Type B pancreatic cell (in vitro differentiated cells): ENCODE results near the gene BUD31. TPM values are rescaled to one million over a fixed set of nuclear protein-coding genes. Genes with fewer than 3 reads are reported as not detected.

Experiments
- DNase-seq: peaks from one replicate; pipeline ENCODE4 v3.0.0; 2021; ENCODE audit warnings: mixed read lengths; ENCODE audit not compliant: unreplicated experiment; ENCODE audit errors: extremely low spot score
- H3K27ac Mint-ChIP-seq: 2 replicates; pipeline ENCODE4 v1.8.0; 2021; ENCODE audit warnings: mild to moderate bottlenecking, mixed read lengths
- H3K27me3 Mint-ChIP-seq: 2 replicates; pipeline ENCODE4 v1.8.0; 2021; ENCODE audit warnings: mixed read lengths
- H3K36me3 Mint-ChIP-seq: 2 replicates; pipeline ENCODE4 v1.8.0; 2021; ENCODE audit warnings: mixed read lengths
- H3K4me1 Mint-ChIP-seq: one replicate; pipeline ENCODE4 v1.8.0; 2021; ENCODE audit warnings: mixed read lengths; ENCODE audit not compliant: unreplicated experiment
- H3K4me3 Mint-ChIP-seq: 2 replicates; pipeline ENCODE4 v1.8.0; 2021; ENCODE audit warnings: mild to moderate bottlenecking, mixed read lengths
- H3K9me3 Mint-ChIP-seq: 2 replicates; pipeline ENCODE4 v1.8.0; 2021; ENCODE audit warnings: mixed read lengths
- total RNA-seq: library from RNA; stranded (reverse); gene quantifications from 2 replicates; pipeline ENCODE4 v1.2.1, GENCODE V29; 2021; ENCODE audit warnings: low replicate concordance
- TF ChIP-seq, protein P1 (sequence below): fragments of 200-600 bp; sonication (generic); conservative IDR thresholded peaks from 2 replicates; pipeline ENCODE4 v1.5.0; 2021; ENCODE audit warnings: antibody characterized with exemption, mild to moderate bottlenecking

BUD31 gene
- total RNA-seq, 1 donor from 2014 or later = 102 TPM

- TF ChIP-seq, protein P1, sequence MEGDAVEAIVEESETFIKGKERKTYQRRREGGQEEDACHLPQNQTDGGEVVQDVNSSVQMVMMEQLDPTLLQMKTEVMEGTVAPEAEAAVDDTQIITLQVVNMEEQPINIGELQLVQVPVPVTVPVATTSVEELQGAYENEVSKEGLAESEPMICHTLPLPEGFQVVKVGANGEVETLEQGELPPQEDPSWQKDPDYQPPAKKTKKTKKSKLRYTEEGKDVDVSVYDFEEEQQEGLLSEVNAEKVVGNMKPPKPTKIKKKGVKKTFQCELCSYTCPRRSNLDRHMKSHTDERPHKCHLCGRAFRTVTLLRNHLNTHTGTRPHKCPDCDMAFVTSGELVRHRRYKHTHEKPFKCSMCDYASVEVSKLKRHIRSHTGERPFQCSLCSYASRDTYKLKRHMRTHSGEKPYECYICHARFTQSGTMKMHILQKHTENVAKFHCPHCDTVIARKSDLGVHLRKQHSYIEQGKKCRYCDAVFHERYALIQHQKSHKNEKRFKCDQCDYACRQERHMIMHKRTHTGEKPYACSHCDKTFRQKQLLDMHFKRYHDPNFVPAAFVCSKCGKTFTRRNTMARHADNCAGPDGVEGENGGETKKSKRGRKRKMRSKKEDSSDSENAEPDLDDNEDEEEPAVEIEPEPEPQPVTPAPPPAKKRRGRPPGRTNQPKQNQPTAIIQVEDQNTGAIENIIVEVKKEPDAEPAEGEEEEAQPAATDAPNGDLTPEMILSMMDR = no peak
- no peaks in the 10 kb centered on the region for H3K27me3 Mint-ChIP-seq
- H3K27ac Mint-ChIP-seq = no peak overlapping the region
- H3K36me3 Mint-ChIP-seq = peaks cover 10% of the 10 kb centered on the region
- H3K9me3 Mint-ChIP-seq = no peaks in the 10 kb centered on the region
- peaks cover 9% of the 10 kb centered on the region for H3K4me1 Mint-ChIP-seq
- no peak for DNase-seq
- H3K4me3 Mint-ChIP-seq = no peak overlapping the region
These were observed 13.0 kb upstream of the BUD31 start for GRCh38 chr7:99395616-99396327.

DNA sequence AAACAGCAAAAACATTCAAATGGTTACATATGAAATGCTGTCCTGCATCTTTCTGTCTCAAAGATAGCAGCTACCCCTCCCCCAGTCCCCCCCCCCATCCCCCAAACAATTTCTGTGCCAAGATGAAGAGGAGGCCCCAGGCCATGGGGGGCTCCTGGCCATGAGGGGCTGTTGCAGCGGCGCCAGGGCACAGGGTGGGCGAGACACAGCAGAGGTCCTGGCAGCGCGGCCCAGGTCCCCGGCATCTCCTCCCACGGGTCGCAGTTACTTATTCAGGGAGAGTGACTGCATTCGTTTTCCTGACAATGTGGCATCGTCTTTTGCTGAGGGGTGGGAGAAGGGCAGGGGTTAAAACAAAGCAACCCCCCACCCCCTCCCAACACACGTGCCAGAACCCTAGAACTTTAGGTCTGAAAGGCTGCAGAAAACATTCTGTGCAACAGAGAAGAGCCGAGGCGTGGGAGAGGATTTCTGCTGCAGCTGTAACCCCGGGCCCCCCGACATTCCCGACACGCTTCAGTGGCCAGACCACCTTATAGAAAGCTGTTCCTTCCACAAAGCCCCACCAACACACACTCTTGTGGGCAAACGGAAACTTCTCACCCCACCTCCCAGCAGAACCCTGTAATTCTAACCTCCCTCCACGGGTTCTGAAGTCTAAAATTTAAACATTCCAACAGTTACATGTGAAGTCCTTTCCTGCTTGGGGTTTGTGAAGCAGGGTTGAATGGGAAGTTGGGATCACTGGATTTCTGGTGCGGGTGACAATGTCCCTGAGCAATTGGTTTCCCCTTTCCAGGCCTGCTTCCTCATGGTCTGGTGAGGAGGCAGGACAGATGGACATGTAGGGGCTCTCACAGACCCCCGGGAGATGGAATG lies 12.1 kb upstream of the BUD31 start:
- H3K4me1 Mint-ChIP-seq = peaks cover 9% of the 10 kb centered on the region
- peaks cover 15% of the 10 kb centered on the region for H3K36me3 Mint-ChIP-seq
- no peaks in the 10 kb centered on the region for H3K27me3 Mint-ChIP-seq
- no peaks in the 10 kb centered on the region for H3K9me3 Mint-ChIP-seq
- DNase-seq = no peak
- TF ChIP-seq, protein P1 = no peak
- no peak overlapping the region for H3K4me3 Mint-ChIP-seq
- no peak overlapping the region for H3K27ac Mint-ChIP-seq

GRCh38 chr7:99397297-99397983 lies 11.3 kb upstream of the BUD31 start:
- peaks cover 15% of the 10 kb centered on the region for H3K36me3 Mint-ChIP-seq
- no peaks in the 10 kb centered on the region for H3K9me3 Mint-ChIP-seq
- no peaks in the 10 kb centered on the region for H3K27me3 Mint-ChIP-seq
- no peak overlapping the region for H3K4me3 Mint-ChIP-seq
- H3K4me1 Mint-ChIP-seq = peaks cover 9% of the 10 kb centered on the region
- no peak for DNase-seq
- TF ChIP-seq, protein P1 = no peak
- H3K27ac Mint-ChIP-seq = no peak overlapping the region

DNA sequence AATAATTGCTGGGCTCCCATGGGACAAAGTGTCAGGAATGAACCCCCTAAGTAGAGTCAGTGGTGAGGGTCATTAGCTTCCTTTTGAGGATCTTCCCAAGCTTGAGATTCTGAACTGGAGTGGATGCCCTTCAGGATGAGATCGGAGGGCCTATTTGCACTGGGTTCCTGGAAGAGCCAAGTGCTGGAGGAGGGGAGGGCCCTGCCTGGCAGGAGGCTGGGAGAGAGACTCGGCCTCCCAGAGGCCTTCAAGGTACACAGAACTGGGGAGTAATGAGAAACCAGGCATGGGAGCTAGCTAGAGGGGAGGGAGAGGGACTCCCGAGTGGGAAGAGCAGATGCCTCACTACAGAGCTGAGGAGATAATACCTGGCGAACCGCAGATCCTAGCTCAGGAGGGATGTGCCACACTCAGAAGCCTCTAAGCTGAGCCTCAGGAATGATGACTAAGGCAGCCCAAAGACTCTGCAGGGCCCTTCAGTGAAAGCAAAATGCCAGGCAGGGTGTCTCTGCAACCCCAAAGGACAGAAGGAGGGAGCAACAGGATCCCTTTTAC lies 9.8 kb upstream of the BUD31 start:
- Mint-ChIP-seq H3K27me3 (no peaks in the 10 kb centered on the region), H3K4me3 (no peak overlapping the region), H3K27ac (peak overlapping the region; percentile 79), H3K9me3 (no peaks in the 10 kb centered on the region), H3K36me3 (peaks cover 24% of the 10 kb centered on the region), H3K4me1 (no peaks in the 10 kb centered on the region)
- TF ChIP-seq, protein P1 = no peak
- no peak for DNase-seq

- H3K27ac Mint-ChIP-seq = no peak overlapping the region
- no peaks in the 10 kb centered on the region for H3K4me1 Mint-ChIP-seq
- H3K9me3 Mint-ChIP-seq = no peaks in the 10 kb centered on the region
- DNase-seq = no peak
- H3K27me3 Mint-ChIP-seq = no peaks in the 10 kb centered on the region
- TF ChIP-seq, protein P1 = no peak
- peaks cover 27% of the 10 kb centered on the region for H3K36me3 Mint-ChIP-seq
- H3K4me3 Mint-ChIP-seq = no peak overlapping the region
These were observed 9.2 kb upstream of the BUD31 start for GRCh38 chr7:99399597-99399996.
